Measurements from ENCODE around the gene TCP11L2. TPM values are rescaled to one million over a fixed set of nuclear protein-coding genes. Genes with fewer than 3 reads are reported as not detected.

The TCP11L2 gene
- total RNA-seq, 4 donors from 2014 or later: 35.4 to 59.8 (median 41.5) TPM

- WGBS, 2 donors (ENCODE audit: low coverage in 1 of 2): 77 to 81% methylated on average over 2 of the region's 2 CpGs
- no peaks in the 10 kb centered on the region for H3K27me3 ChIP-seq
- no peak for ATAC-seq
- H3K9me3 ChIP-seq: no peaks in the 10 kb centered on the region
- TF ChIP-seq CTCF (IDR thresholded peaks at IDR 0.05): no peak
- no peak for TF ChIP-seq EP300 (IDR thresholded peaks at IDR 0.05)
- no peak for TF ChIP-seq POLR2AphosphoS5 (IDR thresholded peaks at IDR 0.05)
- no peak for TF ChIP-seq POLR2A (IDR thresholded peaks at IDR 0.05)
- H3K27ac ChIP-seq: no peak overlapping the region
- H3K4me1 ChIP-seq: peaks cover 3 to 26% (median 6%) of the 10 kb centered on the region in 3 donors
- H3K36me3 ChIP-seq: peaks cover 0 to 93% of the 10 kb centered on the region in 2 donors
- H3K4me3 ChIP-seq: no peak overlapping the region
These were observed 31.2 kb downstream of the TCP11L2 start for GRCh38 chr12:106333756-106334155.

GRCh38 chr12:106341086-106341877, 38.7 kb downstream of the TCP11L2 start:
- Histone ChIP-seq H3K36me3 (peaks cover 0 to 63% of the 10 kb centered on the region in 2 donors), H3K4me3 (no peak overlapping the region), H3K4me1 (peaks cover 7 to 54% (median 19%) of the 10 kb centered on the region in 3 donors), H3K27ac (peak overlapping the region; percentile 64 to 77 (median 71)), H3K27me3 (no peaks in the 10 kb centered on the region), H3K9me3 (no peaks in the 10 kb centered on the region)
- WGBS, 2 donors (ENCODE audit: low coverage in 1 of 2): 59 to 75% methylated on average over 2 of the region's 2 CpGs
- TF ChIP-seq POLR2AphosphoS5 (IDR thresholded peaks at IDR 0.05) (no peak), CTCF (IDR thresholded peaks at IDR 0.05) (no peak), POLR2A (IDR thresholded peaks at IDR 0.05) (no peak)
- no peak for ATAC-seq

GRCh38 chr12:106342397-106343213, 40.1 kb downstream of the TCP11L2 start:
- Histone ChIP-seq H3K9me3 (no peaks in the 10 kb centered on the region), H3K4me3 (peak overlapping the region; percentile 6 to 15), H3K4me1 (peaks cover 7 to 45% (median 19%) of the 10 kb centered on the region in 3 donors), H3K36me3 (peaks cover 0 to 64% of the 10 kb centered on the region in 2 donors), H3K27ac (peak overlapping the region; percentile 64 to 77 (median 71)), H3K27me3 (no peaks in the 10 kb centered on the region)
- peak; percentile 56 for TF ChIP-seq POLR2AphosphoS5 (IDR thresholded peaks at IDR 0.05)
- TF ChIP-seq POLR2A (IDR thresholded peaks at IDR 0.05): no peak
- 11 to 20% methylated on average over 8 to 9 of the region's 9 CpGs for WGBS, 2 donors (ENCODE audit: low coverage in 1 of 2)
- ATAC-seq: peak; percentile 96

- H3K27me3 ChIP-seq: no peaks in the 10 kb centered on the region
- peaks cover 0 to 64% of the 10 kb centered on the region in 2 donors for H3K36me3 ChIP-seq
- H3K9me3 ChIP-seq: no peaks in the 10 kb centered on the region
- H3K27ac ChIP-seq: peak overlapping the region; percentile 64 to 77 (median 71)
- peak overlapping the region; percentile 6 to 15 for H3K4me3 ChIP-seq
- no peak for ATAC-seq
- TF ChIP-seq POLR2AphosphoS5 (IDR thresholded peaks at IDR 0.05) (no peak), EP300 (IDR thresholded peaks at IDR 0.05) (no peak), POLR2A (IDR thresholded peaks at IDR 0.05) (no peak), CTCF (IDR thresholded peaks at IDR 0.05) (no peak)
- WGBS, 2 donors (ENCODE audit: low coverage in 1 of 2): 48 to 73% methylated on average over 1 to 2 of the region's 2 CpGs
- peaks cover 7 to 47% (median 19%) of the 10 kb centered on the region in 3 donors for H3K4me1 ChIP-seq
These were observed 40.6 kb downstream of the TCP11L2 start for GRCh38 chr12:106343214-106343528.

GRCh38 chr12:106344131-106344530, 41.6 kb downstream of the TCP11L2 start:
- Histone ChIP-seq H3K4me1 (peaks cover 7 to 48% (median 19%) of the 10 kb centered on the region in 3 donors), H3K27ac (peak overlapping the region in 3 of 4 donors; percentile 64 to 77 (median 77))
- WGBS, 2 donors (ENCODE audit: low coverage in 1 of 2): 83 to 94% methylated on average over 2 to 4 of the region's 5 CpGs

More at GRCh38 chr12:106344131-106344530, 41.6 kb downstream of the TCP11L2 start:
- ATAC-seq: no peak
- Histone ChIP-seq H3K9me3 (no peaks in the 10 kb centered on the region), H3K27me3 (no peaks in the 10 kb centered on the region), H3K36me3 (peaks cover 0 to 56% of the 10 kb centered on the region in 2 donors), H3K4me3 (no peak overlapping the region)
- TF ChIP-seq POLR2AphosphoS5 (IDR thresholded peaks at IDR 0.05): no peak
- no peak for TF ChIP-seq EP300 (IDR thresholded peaks at IDR 0.05)
- TF ChIP-seq CTCF (IDR thresholded peaks at IDR 0.05): no peak
- no peak for TF ChIP-seq POLR2A (IDR thresholded peaks at IDR 0.05)
